Fibroblast of pulmonary artery (primary cell): ENCODE measurements around the gene RASGEF1C.

Experiments used
- DNase-seq: peaks from one replicate; pipeline ENCODE4 v3.0.0-alpha.2; 2010; ENCODE audit warnings: low read depth
- H3K4me3 ChIP-seq: replicated peaks from 2 replicates; pipeline ENCODE4 v1.5.1; 2011; ENCODE audit warnings: low read depth, mild to moderate bottlenecking, control low read depth, low read length, moderate library complexity
- TF ChIP-seq, protein P1 (sequence below): IDR thresholded peaks from 2 replicates; pipeline ENCODE4 v1.5.1; 2011; ENCODE audit warnings: mild to moderate bottlenecking, control low read depth, low read length, inconsistent platforms; ENCODE audit errors: missing control alignments

Gene RASGEF1C

DNA sequence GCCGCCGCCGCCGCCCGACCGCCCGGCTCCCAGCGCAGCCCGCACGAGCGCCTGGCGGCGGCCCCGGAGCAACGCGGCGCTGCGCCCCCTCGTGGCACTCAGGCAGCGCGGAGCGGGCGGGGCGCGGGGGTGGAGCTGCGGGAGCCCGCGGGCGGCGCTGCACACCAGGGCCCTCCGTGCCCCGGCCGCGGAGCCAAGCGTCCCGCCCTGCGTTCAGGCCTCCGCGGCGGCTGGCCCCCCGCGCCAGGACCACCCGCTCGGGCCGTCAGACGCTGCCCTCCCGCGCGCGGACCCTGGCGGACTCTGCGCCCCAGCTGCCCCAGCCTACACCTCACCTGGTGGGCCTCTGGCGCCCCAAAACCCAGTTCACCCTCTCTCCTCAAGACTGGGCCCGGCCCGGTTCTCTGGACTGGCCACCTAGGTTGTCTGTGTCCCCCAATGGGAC lies at the start of gene RASGEF1C:
Gene RASGEF1C (minus strand): TSS at position 75 of the 445 bp plus-strand sequence. CDS start 71,159 bp downstream, outside the sequence.
- peak; percentile 62 for DNase-seq
- TF ChIP-seq, protein P1, sequence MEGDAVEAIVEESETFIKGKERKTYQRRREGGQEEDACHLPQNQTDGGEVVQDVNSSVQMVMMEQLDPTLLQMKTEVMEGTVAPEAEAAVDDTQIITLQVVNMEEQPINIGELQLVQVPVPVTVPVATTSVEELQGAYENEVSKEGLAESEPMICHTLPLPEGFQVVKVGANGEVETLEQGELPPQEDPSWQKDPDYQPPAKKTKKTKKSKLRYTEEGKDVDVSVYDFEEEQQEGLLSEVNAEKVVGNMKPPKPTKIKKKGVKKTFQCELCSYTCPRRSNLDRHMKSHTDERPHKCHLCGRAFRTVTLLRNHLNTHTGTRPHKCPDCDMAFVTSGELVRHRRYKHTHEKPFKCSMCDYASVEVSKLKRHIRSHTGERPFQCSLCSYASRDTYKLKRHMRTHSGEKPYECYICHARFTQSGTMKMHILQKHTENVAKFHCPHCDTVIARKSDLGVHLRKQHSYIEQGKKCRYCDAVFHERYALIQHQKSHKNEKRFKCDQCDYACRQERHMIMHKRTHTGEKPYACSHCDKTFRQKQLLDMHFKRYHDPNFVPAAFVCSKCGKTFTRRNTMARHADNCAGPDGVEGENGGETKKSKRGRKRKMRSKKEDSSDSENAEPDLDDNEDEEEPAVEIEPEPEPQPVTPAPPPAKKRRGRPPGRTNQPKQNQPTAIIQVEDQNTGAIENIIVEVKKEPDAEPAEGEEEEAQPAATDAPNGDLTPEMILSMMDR: peak; percentile 9
- peak within 1 kb of the TSS; percentile 28 for H3K4me3 ChIP-seq

DNA sequence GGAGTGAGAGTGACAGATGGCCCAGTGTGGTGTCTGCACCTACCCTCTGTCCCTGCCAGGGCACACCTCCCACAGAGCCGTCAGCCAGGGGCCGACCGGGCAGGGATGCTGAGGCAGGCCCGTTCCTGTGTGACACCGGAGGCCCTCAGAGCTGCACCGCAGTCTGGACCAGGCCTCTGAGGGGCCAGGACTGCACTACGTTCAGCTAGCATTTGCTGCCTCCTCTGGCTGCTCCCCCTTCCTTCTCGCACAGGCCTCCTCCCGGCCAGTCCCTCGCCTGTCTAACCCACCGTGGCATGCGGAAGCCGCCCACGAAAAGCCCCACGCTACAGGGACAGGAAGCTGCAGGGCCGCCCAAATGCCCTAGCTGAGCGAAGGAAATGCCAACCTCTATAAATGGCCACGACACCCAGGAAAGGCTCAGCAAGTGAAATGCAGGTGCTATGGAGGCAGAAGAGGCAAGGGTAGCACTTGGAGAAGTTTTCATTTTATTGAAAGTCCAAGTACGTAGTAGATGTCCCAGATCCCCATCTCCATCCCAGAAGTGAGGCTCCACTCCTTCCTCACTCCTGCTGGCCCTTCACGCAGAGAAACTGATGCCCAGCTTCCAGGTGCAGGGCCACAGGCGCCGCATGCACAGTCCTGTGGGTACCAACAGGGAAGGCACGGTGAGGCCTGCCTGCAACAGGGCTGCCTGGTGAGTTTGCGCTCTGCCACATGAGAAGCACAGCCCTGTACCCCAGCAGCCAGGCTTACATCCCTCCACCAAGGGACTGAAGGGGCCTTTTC lies 44.2 kb upstream of the RASGEF1C start:
- TF ChIP-seq, protein P1: no peak
- DNase-seq: no peak
- no peak overlapping the region for H3K4me3 ChIP-seq

DNA sequence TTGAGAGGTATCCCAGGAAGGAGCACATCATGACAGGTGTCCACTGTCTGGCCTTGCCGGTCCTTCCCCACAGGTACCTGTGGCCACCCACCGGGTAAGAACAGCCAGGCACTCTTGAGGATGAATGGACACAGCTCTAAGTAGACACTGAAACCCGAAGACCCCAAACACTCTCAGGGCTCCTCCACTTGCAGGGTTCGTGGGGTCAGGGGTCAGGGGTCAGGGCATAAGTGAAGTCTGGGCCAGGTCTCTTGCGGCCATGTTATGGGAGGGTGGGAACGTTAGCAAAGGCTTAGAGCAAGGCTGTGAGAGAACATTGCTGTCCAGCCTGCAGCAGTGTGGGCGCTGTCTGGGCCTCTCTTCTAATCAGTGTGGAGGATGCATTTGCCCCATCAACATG lies 42.9 kb upstream of the RASGEF1C start:
- TF ChIP-seq, protein P1: no peak
- DNase-seq: no peak
- no peak overlapping the region for H3K4me3 ChIP-seq

DNA sequence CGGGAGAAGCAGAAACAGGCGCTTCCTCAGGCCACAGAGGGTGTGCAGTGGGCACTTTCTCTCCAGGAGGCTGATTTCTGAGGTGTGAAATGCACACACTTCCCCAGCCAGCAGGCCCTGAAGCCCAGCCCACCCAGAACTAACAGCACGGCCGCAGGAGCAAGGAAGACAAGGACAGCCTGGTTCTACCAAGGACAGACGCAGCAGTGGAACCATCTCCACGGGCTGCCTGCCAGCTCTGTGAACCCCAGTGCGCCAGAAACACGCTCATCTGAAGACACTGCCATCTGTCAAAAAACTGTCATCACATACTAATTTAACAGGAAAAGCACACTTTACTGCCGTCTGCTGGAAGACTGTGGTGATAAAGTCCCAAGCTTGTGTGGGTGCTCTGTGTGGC lies 42.1 kb upstream of the RASGEF1C start:
- DNase-seq: no peak
- TF ChIP-seq, protein P1: no peak
- no peak overlapping the region for H3K4me3 ChIP-seq

DNA sequence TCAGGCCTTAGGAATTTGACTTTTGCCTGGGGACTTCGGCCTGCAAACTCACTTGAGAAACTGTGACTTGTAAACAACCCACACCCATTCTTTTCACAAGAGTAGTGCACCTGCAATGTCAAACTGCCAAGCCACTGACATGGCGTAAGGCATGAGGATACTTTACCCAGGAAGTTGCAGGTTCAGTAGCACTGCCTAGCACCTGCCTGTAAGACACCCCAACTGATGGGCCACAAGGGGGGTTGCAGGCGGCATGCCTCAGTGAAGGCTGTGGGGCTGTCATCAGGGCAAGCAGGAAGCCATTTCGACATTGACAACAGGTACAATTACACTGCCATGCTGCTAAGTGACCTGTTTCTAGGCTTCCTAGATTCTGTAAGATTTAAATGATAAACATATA lies 41.3 kb upstream of the RASGEF1C start:
- no peak overlapping the region for H3K4me3 ChIP-seq
- DNase-seq: no peak
- TF ChIP-seq, protein P1: no peak

DNA sequence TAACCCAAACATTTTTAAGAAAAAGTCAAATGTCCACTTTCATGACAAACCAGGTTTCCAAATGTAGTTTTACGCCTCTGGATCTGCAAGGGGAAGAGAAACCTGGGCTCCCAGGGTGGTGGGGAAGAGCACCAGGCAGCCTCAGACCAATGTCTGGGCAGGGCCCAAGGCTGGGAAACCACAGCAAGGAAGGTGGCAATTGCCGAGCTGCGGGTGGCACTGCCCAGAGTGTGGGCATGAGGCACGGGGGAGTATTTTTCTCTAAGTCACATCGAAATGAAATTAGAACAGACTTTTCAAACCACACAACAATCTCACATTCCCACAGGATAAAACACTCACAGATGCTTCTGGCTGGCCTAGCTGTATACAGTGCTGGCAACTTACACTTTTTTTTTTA lies 32.6 kb upstream of the RASGEF1C start:
- TF ChIP-seq, protein P1: no peak
- no peak overlapping the region for H3K4me3 ChIP-seq
- DNase-seq: no peak

DNA sequence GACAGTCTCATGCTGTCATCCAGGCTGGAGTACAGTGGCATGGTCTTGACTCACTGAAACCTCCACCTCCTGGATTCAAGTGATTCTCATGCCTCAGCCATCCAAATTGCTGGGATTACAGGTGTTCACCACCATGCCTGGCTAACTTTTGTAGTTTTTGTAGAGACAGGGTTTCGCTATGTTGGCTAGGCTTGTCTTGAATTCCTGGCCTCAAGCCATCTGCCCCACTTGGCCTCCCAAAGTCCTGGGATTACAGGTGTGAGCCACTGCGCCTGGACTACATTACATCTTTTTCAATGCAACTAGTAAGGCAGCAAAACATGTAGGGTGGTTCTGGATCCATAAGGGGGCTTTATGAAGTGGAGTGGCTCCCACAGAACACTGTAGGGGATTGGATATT lies 29.6 kb upstream of the RASGEF1C start:
- no peak for DNase-seq
- TF ChIP-seq, protein P1: no peak

More for the DNA sequence above, 29.6 kb upstream of the RASGEF1C start:
- no peak overlapping the region for H3K4me3 ChIP-seq
